K562 (cell line): Measurements from ENCODE around the gene ZSCAN26. TPM values are rescaled to one million over a fixed set of nuclear protein-coding genes. Genes with fewer than 3 reads are reported as not detected.

Source experiments
- C11orf30 ChIP-seq: fragments of 450-650 bp; IDR thresholded peaks from 2 replicates; pipeline ENCODE4 v1.6.1; 2016; ENCODE audit warnings: low read depth, mild to moderate bottlenecking
- CBFA2T3 ChIP-seq: fragments of 450-650 bp; IDR thresholded peaks from 2 replicates; pipeline ENCODE4 v1.6.1; 2017
- CHAMP1 ChIP-seq: fragments of 450-650 bp; IDR thresholded peaks from 2 replicates; pipeline ENCODE4 v1.6.1; 2016; ENCODE audit warnings: mild to moderate bottlenecking
- ESRRA ChIP-seq: fragments of 450-650 bp; IDR thresholded peaks from 2 replicates; pipeline ENCODE4 v1.6.1; 2014; ENCODE audit warnings: low read depth, mild to moderate bottlenecking, moderate library complexity, borderline replicate concordance
- GATAD2A ChIP-seq: fragments of 450-650 bp; IDR thresholded peaks from 2 replicates; pipeline ENCODE4 v1.6.1; 2017
- GTF2A2 ChIP-seq: IDR thresholded peaks from 2 replicates; pipeline ENCODE4 v1.6.1; 2016; ENCODE audit warnings: mild to moderate bottlenecking, missing genetic modification characterization, missing compliant biosample characterization
- GTF3C2 ChIP-seq: IDR thresholded peaks from 3 replicates; pipeline ENCODE4 v1.6.1; 2011; ENCODE audit warnings: borderline replicate concordance, mild to moderate bottlenecking, moderate library complexity; ENCODE audit not compliant: insufficient read length; ENCODE audit errors: extremely low read depth
- KAT8 ChIP-seq: fragments of 450-650 bp; IDR thresholded peaks from 2 replicates; pipeline ENCODE4 v1.6.1; 2016; ENCODE audit warnings: low read depth, mild to moderate bottlenecking
- MED1 ChIP-seq: sonication (generic); formaldehyde crosslinking; IDR thresholded peaks from 2 replicates; pipeline ENCODE4 v1.8.1; 2023; ENCODE audit warnings: missing genetic modification reagents, borderline replicate concordance
- NFIC ChIP-seq: fragments of 450-650 bp; IDR thresholded peaks from 2 replicates; pipeline ENCODE4 v1.6.1; 2017; ENCODE audit warnings: mild to moderate bottlenecking, inconsistent platforms
- PHF20 ChIP-seq: fragments of 450-650 bp; IDR thresholded peaks from 2 replicates; pipeline ENCODE4 v1.6.1; 2018; ENCODE audit not compliant: partially characterized antibody
- SAFB ChIP-seq: fragments of 200-400 bp; formaldehyde crosslinking; IDR thresholded peaks from 2 replicates; pipeline ENCODE4 v1.6.1; 2017; ENCODE audit warnings: low read depth, low read length, borderline replicate concordance
- TFAM ChIP-seq: fragments of 250-450 bp; sonication (Bioruptor Pico); conservative IDR thresholded peaks from 2 replicates; pipeline ENCODE4 v1.5.0; 2021; ENCODE audit warnings: mild to moderate bottlenecking, moderate library complexity
- ZBTB33 ChIP-seq: sonication (generic); formaldehyde crosslinking; IDR thresholded peaks from 2 replicates; pipeline ENCODE4 v1.8.1; 2023; ENCODE audit warnings: mild to moderate bottlenecking, missing genetic modification reagents
- ZMIZ1 ChIP-seq, 2 experiments: fragments of 150-350 bp in 1 of 2; IDR thresholded peaks; 2 replicates each; pipeline ENCODE4 v1.6.1; 2012 to 2016; ENCODE audit warnings: low read depth in 2 of 2, low read length in 2 of 2, mild to moderate bottlenecking in 1 of 2, moderate library complexity in 1 of 2
- ZNF143 ChIP-seq: sonication (generic); formaldehyde crosslinking; IDR thresholded peaks from 2 replicates; pipeline ENCODE4 v1.9.0; 2022; ENCODE audit warnings: mild to moderate bottlenecking, missing genetic modification reagents
- polyA plus RNA-seq, 8 experiments: library from polyadenylated mRNA; depleted of rRNA in 4 of 8; stranded (reverse) in 5 of 8; unstranded in 3 of 8; fragments of >200 nt; fragmentation: Nextera tagmentation in 2 of 8; fragmentation: Illumina TruSeq in 1 of 8; extraction: Ambion mirVana in 2 of 8; extraction: Trizol in 1 of 8; gene quantifications; 2 replicates each; pipeline versions ENCODE4 v1.2.1 to v1.2.3, GENCODE V29; 2011 to 2014; ENCODE audit warnings: inconsistent platforms in 1 of 8, missing spikeins in 1 of 8
- total RNA-seq, 7 experiments: library from RNA; depleted of rRNA in 6 of 7; stranded (reverse); fragments of >200 nt in 6 of 7; fragmentation: Illumina TruSeq in 2 of 7; extraction: Trizol in 2 of 7; gene quantifications; 2 replicates each; pipeline versions ENCODE4 v1.2.1 to v1.2.3, GENCODE V29; 2011 to 2021; ENCODE audit warnings: low replicate concordance in 1 of 7

Gene ZSCAN26
- total and polyA plus RNA-seq, 9 of the 15 experiments (the other 6 are each of a cell fraction or from before 2014, with no cell fraction given): 5.9 to 14.2 (median 10.5) TPM

GRCh38 chr6:28225056-28225834 is 41.7 kb upstream of the ZSCAN26 start, which contains the start of gene ZSCAN9 (continued):
- TF ChIP-seq ZBTB33 (CRISPR knock-in tag) (no peak), GTF2A2 (tag) (peak; percentile 45; the same call in 1 of the 2 replicates), NFIC (peak; percentile 70), KAT8 (no peak), GTF3C2 (no peak), CHAMP1 (peak; percentile 87), SAFB (no peak), CBFA2T3 (peak; percentile 15; the same call in 1 of the 2 replicates), C11orf30 (peak; percentile 91), GATAD2A (peak; percentile 89; the same call in 1 of the 2 replicates), MED1 (CRISPR knock-in tag) (no peak), TFAM (no peak), PHF20 (peak; percentile 95), ZMIZ1 (IDR thresholded peaks at IDR 0.05; ENCODE audit: low read depth in 2 of 2, low read length in 2 of 2) (peak in 1 of 2 experiments; percentile 49; a peak in 1 of 4 replicates), ESRRA (peak; percentile 87), ZNF143 (no peak)
